PC-3 (cell line): ENCODE data around the gene GRID2IP.

Source experiments
- CTCF ChIP-seq: fragments of 300-600 bp; sonication (generic); conservative IDR thresholded peaks from 2 replicates; pipeline ENCODE4 v1.5.1; 2017; ENCODE audit warnings: antibody characterized with exemption, low read depth, mild to moderate bottlenecking, low read length
- EZH2 ChIP-seq: fragments of 300-600 bp; sonication (generic); IDR thresholded peaks from one replicate; pipeline ENCODE4 v1.6.1; 2017; ENCODE audit warnings: antibody characterized with exemption, mild to moderate bottlenecking, low read length; ENCODE audit not compliant: unreplicated experiment

DNA sequence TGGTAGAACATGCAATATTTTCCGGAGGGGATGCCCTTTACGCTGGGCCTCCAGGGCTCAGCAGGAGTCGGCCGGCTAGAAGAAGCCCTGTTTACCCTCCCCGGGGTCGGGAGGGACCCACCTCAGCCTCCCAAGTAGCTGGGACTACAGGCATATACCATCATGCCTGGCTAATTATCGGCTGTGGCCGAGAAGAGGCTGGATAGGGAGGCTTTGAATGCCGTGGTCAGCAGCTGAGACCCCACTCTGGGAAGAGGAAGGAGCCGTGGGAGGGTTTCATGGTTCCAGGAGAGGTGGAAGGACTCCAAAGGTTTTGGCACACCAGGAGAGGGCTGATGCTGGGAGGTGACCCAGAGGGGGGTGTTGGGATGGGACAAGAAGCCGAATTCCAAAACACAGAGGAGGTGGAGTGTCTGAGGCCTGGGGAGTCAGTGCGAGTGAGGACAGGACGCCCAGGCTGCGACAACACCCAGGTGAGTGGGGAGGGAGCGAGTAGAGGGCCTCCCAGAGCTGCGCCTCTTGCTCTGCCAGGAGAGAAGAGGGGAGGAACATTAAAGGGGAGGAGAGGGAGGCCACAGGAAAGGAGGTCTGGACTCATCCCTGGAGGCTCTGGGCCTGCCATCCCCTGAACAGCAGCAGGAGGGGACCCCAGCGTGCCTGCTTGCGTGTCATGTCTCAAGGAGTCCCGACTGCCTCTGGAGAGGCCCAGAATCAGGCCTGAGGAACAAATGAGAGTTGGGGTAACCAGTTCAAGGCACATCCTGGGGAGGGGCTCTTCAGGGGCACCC, 19.6 kb downstream of the GRID2IP start:
- TF ChIP-seq CTCF (no peak), EZH2 (no peak)
